GM23338 (cell line): Measurements from ENCODE around the gene NCKIPSD. TPM values are rescaled to one million over a fixed set of nuclear protein-coding genes. Genes with fewer than 3 reads are reported as not detected.

Experiments
- ATAC-seq: fragments of 200-7000 bp; cut with Tn5 transposase; 3 replicates; pipeline ENCODE4 v1.9.1; 2020
- DNase-seq: peaks from one replicate; pipeline ENCODE4 v3.0.0-alpha.2; 2015; ENCODE audit warnings: low spot score
- H2AFZ ChIP-seq: fragments of 200-600 bp; sonication (generic); 2 replicates; pipeline ENCODE4 v1.8.0; 2016; ENCODE audit warnings: antibody characterized with exemption, mild to moderate bottlenecking, moderate library complexity
- H3F3A ChIP-seq: fragments of 200-600 bp; sonication (generic); replicated peaks from 2 replicates; pipeline ENCODE4 v1.8.0; 2017; ENCODE audit warnings: antibody characterized with exemption, mixed run types, low read depth
- H3K27ac ChIP-seq: fragments of 200-600 bp; sonication (generic); 2 replicates; pipeline ENCODE4 v1.6.1; 2016; ENCODE audit warnings: low read depth
- H3K27me3 ChIP-seq: fragments of 200-600 bp; sonication (generic); 2 replicates; pipeline ENCODE4 v1.8.0; 2016; ENCODE audit warnings: mild to moderate bottlenecking, mixed run types, moderate library complexity; ENCODE audit not compliant: insufficient read depth
- H3K36me3 ChIP-seq: fragments of 200-600 bp; sonication (generic); 2 replicates; pipeline ENCODE4 v1.8.0; 2016; ENCODE audit warnings: mild to moderate bottlenecking; ENCODE audit not compliant: insufficient read depth
- H3K4me1 ChIP-seq: fragments of 200-600 bp; sonication (generic); 2 replicates; pipeline ENCODE4 v1.8.0; 2016; ENCODE audit warnings: mild to moderate bottlenecking, moderate library complexity; ENCODE audit not compliant: insufficient read depth
- H3K4me2 ChIP-seq: fragments of 200-600 bp; sonication (generic); 2 replicates; pipeline ENCODE4 v1.7.1; 2017; ENCODE audit warnings: mixed run types
- H3K4me3 ChIP-seq: fragments of 200-600 bp; sonication (generic); 2 replicates; pipeline ENCODE4 v1.6.1; 2016; ENCODE audit warnings: mixed run types
- H3K79me2 ChIP-seq: fragments of 200-600 bp; sonication (generic); replicated peaks from 2 replicates; pipeline ENCODE4 v1.8.0; 2017; ENCODE audit warnings: mild to moderate bottlenecking; ENCODE audit not compliant: insufficient read depth
- H3K9me2 ChIP-seq: fragments of 200-600 bp; sonication (generic); 2 replicates; pipeline ENCODE4 v1.8.0; 2017; ENCODE audit not compliant: insufficient read depth
- H4K20me1 ChIP-seq: fragments of 200-600 bp; sonication (generic); replicated peaks from 2 replicates; pipeline ENCODE4 v1.8.0; 2017; ENCODE audit warnings: mild to moderate bottlenecking; ENCODE audit not compliant: insufficient read depth
- H3K27ac Mint-ChIP-seq: 2 replicates; pipeline ENCODE4 v1.8.0; 2020; ENCODE audit warnings: inconsistent platforms, mild to moderate bottlenecking, moderate library complexity, mixed read lengths
- H3K27me3 Mint-ChIP-seq: 3 replicates; pipeline ENCODE4 v1.8.0; 2022; ENCODE audit warnings: low read depth, mild to moderate bottlenecking, moderate library complexity, mixed read lengths, inconsistent platforms; ENCODE audit not compliant: insufficient read depth, poor library complexity
- H3K36me3 Mint-ChIP-seq: 3 replicates; pipeline ENCODE4 v1.8.0; 2021; ENCODE audit warnings: low read depth, mild to moderate bottlenecking, inconsistent platforms, moderate library complexity, mixed read lengths
- H3K4me1 Mint-ChIP-seq: 3 replicates; pipeline ENCODE4 v1.8.0; 2020; ENCODE audit warnings: mild to moderate bottlenecking, inconsistent platforms, mixed read lengths
- H3K4me3 Mint-ChIP-seq: 3 replicates; pipeline ENCODE4 v1.8.0; 2021; ENCODE audit warnings: moderate library complexity, mild to moderate bottlenecking, inconsistent platforms, mixed read lengths
- H3K9me3 Mint-ChIP-seq: 3 replicates; pipeline ENCODE4 v1.8.0; 2020; ENCODE audit warnings: moderate library complexity, mild to moderate bottlenecking, inconsistent platforms, mixed read lengths
- CREB1 ChIP-seq: fragments of 250-450 bp; sonication (Bioruptor Pico); IDR thresholded peaks from 2 replicates; pipeline ENCODE4 v1.5.0; 2020; ENCODE audit warnings: low read depth, mild to moderate bottlenecking, moderate library complexity
- EZH2 ChIP-seq: fragments of 200-600 bp; sonication (generic); IDR thresholded peaks from one replicate; pipeline ENCODE4 v1.8.0; 2017; ENCODE audit warnings: antibody characterized with exemption, mild to moderate bottlenecking, low read depth; ENCODE audit not compliant: unreplicated experiment
- EZH2phosphoT487 ChIP-seq: fragments of 200-600 bp; sonication (generic); IDR thresholded peaks from one replicate; pipeline ENCODE4 v1.8.1; 2018; ENCODE audit warnings: antibody characterized with exemption; ENCODE audit not compliant: unreplicated experiment
- JUNB ChIP-seq: IDR thresholded peaks from one replicate; pipeline ENCODE4 v1.6.1; 2016; ENCODE audit warnings: antibody characterized with exemption; ENCODE audit not compliant: unreplicated experiment
- NANOG ChIP-seq: IDR thresholded peaks from 2 replicates; pipeline ENCODE4 v1.6.1; 2016; ENCODE audit warnings: antibody characterized with exemption, borderline replicate concordance
- POLR2AphosphoS5 ChIP-seq: IDR thresholded peaks from 2 replicates; pipeline ENCODE4 v1.6.1; 2016; ENCODE audit warnings: antibody characterized with exemption, low read depth
- STAT1 ChIP-seq: IDR thresholded peaks from one replicate; pipeline ENCODE4 v1.6.1; 2016; ENCODE audit warnings: antibody characterized with exemption; ENCODE audit not compliant: unreplicated experiment
- ZNF114 ChIP-seq: fragments of 250-450 bp; sonication (Bioruptor Pico); IDR thresholded peaks from 2 replicates; pipeline ENCODE4 v1.5.0; 2020; ENCODE audit warnings: mild to moderate bottlenecking, moderate library complexity
- ZNF331 ChIP-seq: fragments of 250-450 bp; sonication (Bioruptor Pico); IDR thresholded peaks from 2 replicates; pipeline ENCODE4 v1.5.0; 2020; ENCODE audit warnings: low read depth, mild to moderate bottlenecking, moderate library complexity
- polyA plus RNA-seq: library from polyadenylated mRNA; unstranded; fragments of >200 nt; fragmentation: Nextera tagmentation; extraction: Ambion mirVana; gene quantifications from 2 replicates; pipeline ENCODE4 v1.2.1, GENCODE V29; 2016
- total RNA-seq: library from RNA; depleted of rRNA; stranded (reverse); fragments of >200 nt; shearing (Covaris generic); gene quantifications from 2 replicates; pipeline ENCODE4 v1.2.3, GENCODE V29; 2014
- TF ChIP-seq, protein P1 (sequence below): IDR thresholded peaks from one replicate; pipeline ENCODE4 v1.6.1; 2018; ENCODE audit warnings: antibody characterized with exemption; ENCODE audit not compliant: unreplicated experiment
- TF ChIP-seq, protein P2 (sequence below): IDR thresholded peaks from 2 replicates; pipeline ENCODE4 v1.6.1; 2016; ENCODE audit warnings: antibody characterized with exemption
- TF ChIP-seq, protein P3 (sequence below), 2 experiments: fragments of 200-600 bp in 1 of 2; sonication (generic) in 1 of 2; conservative IDR thresholded peaks; 2 replicates each; pipeline versions ENCODE4 v1.5.1 to v1.6.1; 2016 to 2017; ENCODE audit warnings: antibody characterized with exemption in 2 of 2, low read depth in 2 of 2, mild to moderate bottlenecking in 2 of 2, moderate library complexity in 1 of 2
- TF ChIP-seq, protein P4 (sequence below): fragments of 250-450 bp; sonication (Bioruptor Pico); IDR thresholded peaks from 2 replicates; pipeline ENCODE4 v1.5.0; 2020; ENCODE audit warnings: mild to moderate bottlenecking, moderate library complexity

Gene NCKIPSD
- total and polyA plus RNA-seq, 2 experiments from 2014 or later, result 15.1 to 45.1 TPM

DNA sequence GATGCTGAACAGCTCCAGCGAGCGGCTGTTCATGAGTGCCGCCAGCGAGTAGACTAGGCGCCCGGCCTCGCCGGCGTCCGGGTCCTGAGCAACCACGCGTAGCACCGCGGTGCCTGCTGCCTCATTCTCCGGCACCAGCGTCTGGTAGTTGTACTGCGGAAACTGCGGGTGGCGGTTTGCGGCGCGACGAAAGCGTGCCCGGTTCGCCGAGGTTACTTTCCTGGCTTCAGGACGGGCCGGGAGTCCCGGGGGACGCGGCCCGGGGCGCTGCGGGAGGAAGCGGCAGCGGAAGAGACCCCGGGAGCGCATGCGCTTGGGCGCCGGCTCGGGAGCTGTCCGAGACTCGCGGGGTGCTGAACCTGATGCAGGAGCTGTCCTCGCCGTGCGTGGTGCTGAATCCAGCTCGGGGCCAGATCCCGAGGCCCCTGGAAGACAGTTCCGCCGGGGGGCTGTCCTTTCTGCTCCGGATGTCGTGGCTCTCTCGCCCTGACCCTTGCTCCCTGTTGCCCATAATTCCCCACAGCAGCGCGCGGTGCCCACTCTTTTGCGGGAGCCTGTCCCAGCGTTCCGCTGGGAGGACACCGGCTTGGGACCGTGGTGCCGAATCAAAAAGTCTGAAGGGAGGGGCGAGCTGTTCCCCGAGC is 24.1 kb downstream of the NCKIPSD start:
- ATAC-seq (peak; percentile 2), DNase-seq (peak; percentile 81)
- peak overlapping the region; percentile 73 for H3K4me3 ChIP-seq
- 0 out of 2 replicates have a peak overlapping the region, but pooled peaks have one; percentile 18 for H2AFZ ChIP-seq
- H3K9me2 ChIP-seq, result no peaks in the 10 kb centered on the region
- no peaks in the 10 kb centered on the region for H3K27me3 ChIP-seq
- Mint-ChIP-seq H3K4me1 (peaks cover 19% of the 10 kb centered on the region), H3K27ac (no peak overlapping the region), H3K9me3 (peaks cover 4% of the 10 kb centered on the region; the same call in 2 of the 3 replicates), H3K36me3 (peaks cover 43% of the 10 kb centered on the region), H3K27me3 (peaks cover 34% of the 10 kb centered on the region), H3K4me3 (peak overlapping the region; percentile 78)
- peaks cover 42% of the 10 kb centered on the region for H3F3A ChIP-seq
- H4K20me1 ChIP-seq, result peaks cover 9% of the 10 kb centered on the region
- no peaks in the 10 kb centered on the region for H3K79me2 ChIP-seq
- TF ChIP-seq JUNB, result no peak
- peak; percentile 47; the same call in 1 of the 2 replicates for TF ChIP-seq POLR2AphosphoS5
- no peak for TF ChIP-seq STAT1
- peak; percentile 92; the same call in 1 of the 2 replicates for TF ChIP-seq ZNF114 (CRISPR knock-in tag)
- TF ChIP-seq, protein P1, sequence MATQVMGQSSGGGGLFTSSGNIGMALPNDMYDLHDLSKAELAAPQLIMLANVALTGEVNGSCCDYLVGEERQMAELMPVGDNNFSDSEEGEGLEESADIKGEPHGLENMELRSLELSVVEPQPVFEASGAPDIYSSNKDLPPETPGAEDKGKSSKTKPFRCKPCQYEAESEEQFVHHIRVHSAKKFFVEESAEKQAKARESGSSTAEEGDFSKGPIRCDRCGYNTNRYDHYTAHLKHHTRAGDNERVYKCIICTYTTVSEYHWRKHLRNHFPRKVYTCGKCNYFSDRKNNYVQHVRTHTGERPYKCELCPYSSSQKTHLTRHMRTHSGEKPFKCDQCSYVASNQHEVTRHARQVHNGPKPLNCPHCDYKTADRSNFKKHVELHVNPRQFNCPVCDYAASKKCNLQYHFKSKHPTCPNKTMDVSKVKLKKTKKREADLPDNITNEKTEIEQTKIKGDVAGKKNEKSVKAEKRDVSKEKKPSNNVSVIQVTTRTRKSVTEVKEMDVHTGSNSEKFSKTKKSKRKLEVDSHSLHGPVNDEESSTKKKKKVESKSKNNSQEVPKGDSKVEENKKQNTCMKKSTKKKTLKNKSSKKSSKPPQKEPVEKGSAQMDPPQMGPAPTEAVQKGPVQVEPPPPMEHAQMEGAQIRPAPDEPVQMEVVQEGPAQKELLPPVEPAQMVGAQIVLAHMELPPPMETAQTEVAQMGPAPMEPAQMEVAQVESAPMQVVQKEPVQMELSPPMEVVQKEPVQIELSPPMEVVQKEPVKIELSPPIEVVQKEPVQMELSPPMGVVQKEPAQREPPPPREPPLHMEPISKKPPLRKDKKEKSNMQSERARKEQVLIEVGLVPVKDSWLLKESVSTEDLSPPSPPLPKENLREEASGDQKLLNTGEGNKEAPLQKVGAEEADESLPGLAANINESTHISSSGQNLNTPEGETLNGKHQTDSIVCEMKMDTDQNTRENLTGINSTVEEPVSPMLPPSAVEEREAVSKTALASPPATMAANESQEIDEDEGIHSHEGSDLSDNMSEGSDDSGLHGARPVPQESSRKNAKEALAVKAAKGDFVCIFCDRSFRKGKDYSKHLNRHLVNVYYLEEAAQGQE, result peak; percentile 100
- no peak for TF ChIP-seq EZH2
- no peak for TF ChIP-seq NANOG
- peak; percentile 64; the same call in 1 of the 2 replicates for TF ChIP-seq CREB1
- TF ChIP-seq, protein P2, sequence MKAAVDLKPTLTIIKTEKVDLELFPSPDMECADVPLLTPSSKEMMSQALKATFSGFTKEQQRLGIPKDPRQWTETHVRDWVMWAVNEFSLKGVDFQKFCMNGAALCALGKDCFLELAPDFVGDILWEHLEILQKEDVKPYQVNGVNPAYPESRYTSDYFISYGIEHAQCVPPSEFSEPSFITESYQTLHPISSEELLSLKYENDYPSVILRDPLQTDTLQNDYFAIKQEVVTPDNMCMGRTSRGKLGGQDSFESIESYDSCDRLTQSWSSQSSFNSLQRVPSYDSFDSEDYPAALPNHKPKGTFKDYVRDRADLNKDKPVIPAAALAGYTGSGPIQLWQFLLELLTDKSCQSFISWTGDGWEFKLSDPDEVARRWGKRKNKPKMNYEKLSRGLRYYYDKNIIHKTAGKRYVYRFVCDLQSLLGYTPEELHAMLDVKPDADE, result peak; percentile 52
- TF ChIP-seq EZH2phosphoT487, result no peak
- TF ChIP-seq ZNF331 (CRISPR knock-in tag), result no peak
- TF ChIP-seq, protein P3, sequence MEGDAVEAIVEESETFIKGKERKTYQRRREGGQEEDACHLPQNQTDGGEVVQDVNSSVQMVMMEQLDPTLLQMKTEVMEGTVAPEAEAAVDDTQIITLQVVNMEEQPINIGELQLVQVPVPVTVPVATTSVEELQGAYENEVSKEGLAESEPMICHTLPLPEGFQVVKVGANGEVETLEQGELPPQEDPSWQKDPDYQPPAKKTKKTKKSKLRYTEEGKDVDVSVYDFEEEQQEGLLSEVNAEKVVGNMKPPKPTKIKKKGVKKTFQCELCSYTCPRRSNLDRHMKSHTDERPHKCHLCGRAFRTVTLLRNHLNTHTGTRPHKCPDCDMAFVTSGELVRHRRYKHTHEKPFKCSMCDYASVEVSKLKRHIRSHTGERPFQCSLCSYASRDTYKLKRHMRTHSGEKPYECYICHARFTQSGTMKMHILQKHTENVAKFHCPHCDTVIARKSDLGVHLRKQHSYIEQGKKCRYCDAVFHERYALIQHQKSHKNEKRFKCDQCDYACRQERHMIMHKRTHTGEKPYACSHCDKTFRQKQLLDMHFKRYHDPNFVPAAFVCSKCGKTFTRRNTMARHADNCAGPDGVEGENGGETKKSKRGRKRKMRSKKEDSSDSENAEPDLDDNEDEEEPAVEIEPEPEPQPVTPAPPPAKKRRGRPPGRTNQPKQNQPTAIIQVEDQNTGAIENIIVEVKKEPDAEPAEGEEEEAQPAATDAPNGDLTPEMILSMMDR (conservative IDR thresholded peaks at IDR 0.05; ENCODE audit: low read depth in 2 of 2), result no peak
- TF ChIP-seq, protein P4, sequence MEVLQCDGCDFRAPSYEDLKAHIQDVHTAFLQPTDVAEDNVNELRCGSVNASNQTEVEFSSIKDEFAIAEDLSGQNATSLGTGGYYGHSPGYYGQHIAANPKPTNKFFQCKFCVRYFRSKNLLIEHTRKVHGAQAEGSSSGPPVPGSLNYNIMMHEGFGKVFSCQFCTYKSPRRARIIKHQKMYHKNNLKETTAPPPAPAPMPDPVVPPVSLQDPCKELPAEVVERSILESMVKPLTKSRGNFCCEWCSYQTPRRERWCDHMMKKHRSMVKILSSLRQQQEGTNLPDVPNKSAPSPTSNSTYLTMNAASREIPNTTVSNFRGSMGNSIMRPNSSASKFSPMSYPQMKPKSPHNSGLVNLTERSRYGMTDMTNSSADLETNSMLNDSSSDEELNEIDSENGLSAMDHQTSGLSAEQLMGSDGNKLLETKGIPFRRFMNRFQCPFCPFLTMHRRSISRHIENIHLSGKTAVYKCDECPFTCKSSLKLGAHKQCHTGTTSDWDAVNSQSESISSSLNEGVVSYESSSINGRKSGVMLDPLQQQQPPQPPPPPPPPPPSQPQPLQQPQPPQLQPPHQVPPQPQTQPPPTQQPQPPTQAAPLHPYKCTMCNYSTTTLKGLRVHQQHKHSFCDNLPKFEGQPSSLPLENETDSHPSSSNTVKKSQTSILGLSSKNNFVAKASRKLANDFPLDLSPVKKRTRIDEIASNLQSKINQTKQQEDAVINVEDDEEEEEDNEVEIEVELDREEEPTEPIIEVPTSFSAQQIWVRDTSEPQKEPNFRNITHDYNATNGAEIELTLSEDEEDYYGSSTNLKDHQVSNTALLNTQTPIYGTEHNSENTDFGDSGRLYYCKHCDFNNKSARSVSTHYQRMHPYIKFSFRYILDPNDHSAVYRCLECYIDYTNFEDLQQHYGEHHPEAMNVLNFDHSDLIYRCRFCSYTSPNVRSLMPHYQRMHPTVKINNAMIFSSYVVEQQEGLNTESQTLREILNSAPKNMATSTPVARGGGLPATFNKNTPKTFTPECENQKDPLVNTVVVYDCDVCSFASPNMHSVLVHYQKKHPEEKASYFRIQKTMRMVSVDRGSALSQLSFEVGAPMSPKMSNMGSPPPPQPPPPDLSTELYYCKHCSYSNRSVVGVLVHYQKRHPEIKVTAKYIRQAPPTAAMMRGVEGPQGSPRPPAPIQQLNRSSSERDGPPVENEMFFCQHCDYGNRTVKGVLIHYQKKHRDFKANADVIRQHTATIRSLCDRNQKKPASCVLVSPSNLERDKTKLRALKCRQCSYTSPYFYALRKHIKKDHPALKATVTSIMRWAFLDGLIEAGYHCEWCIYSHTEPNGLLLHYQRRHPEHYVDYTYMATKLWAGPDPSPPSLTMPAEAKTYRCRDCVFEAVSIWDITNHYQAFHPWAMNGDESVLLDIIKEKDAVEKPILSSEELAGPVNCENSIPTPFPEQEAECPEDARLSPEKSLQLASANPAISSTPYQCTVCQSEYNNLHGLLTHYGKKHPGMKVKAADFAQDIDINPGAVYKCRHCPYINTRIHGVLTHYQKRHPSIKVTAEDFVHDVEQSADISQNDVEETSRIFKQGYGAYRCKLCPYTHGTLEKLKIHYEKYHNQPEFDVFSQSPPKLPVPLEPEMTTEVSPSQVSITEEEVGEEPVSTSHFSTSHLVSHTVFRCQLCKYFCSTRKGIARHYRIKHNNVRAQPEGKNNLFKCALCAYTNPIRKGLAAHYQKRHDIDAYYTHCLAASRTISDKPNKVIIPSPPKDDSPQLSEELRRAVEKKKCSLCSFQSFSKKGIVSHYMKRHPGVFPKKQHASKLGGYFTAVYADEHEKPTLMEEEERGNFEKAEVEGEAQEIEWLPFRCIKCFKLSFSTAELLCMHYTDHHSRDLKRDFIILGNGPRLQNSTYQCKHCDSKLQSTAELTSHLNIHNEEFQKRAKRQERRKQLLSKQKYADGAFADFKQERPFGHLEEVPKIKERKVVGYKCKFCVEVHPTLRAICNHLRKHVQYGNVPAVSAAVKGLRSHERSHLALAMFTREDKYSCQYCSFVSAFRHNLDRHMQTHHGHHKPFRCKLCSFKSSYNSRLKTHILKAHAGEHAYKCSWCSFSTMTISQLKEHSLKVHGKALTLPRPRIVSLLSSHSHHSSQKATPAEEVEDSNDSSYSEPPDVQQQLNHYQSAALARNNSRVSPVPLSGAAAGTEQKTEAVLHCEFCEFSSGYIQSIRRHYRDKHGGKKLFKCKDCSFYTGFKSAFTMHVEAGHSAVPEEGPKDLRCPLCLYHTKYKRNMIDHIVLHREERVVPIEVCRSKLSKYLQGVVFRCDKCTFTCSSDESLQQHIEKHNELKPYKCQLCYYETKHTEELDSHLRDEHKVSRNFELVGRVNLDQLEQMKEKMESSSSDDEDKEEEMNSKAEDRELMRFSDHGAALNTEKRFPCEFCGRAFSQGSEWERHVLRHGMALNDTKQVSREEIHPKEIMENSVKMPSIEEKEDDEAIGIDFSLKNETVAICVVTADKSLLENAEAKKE (CRISPR knock-in tag), result no peak
- H3K27ac ChIP-seq, result no peak overlapping the region
- peak overlapping the region; percentile 95 for H3K4me2 ChIP-seq
- H3K4me1 ChIP-seq, result no peaks in the 10 kb centered on the region; the same call in 1 of the 2 replicates
- H3K36me3 ChIP-seq, result no peaks in the 10 kb centered on the region
